ENCODE results near the gene SLC39A9.

SLC39A9 gene

DNA sequence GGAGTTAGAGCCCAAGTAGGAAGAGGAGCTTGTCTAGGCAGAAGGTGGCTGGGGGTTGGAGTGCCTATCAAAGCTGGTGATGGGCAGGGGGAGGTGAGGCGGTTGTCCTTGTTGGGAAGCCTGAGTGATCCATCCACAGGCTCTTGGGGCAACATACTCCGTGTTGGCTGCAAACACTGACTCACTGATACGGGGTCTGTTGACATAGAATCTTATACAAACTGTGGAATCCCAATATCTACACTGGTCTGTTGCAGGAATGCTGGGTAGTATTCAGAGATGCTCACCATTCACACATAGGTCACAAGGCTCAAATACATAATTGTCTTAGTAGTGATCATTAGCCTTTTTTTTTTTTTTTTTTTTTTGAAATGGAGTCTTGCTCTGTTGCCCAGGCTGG lies 26.3 kb upstream of the SLC39A9 start:
- no peak overlapping the region for H3K4me3 ChIP-seq (ENCODE audit: low read depth, low read length)
- peaks cover 17% of the 10 kb centered on the region for H3K36me3 ChIP-seq (replicated peaks)
- TF ChIP-seq, protein P1, sequence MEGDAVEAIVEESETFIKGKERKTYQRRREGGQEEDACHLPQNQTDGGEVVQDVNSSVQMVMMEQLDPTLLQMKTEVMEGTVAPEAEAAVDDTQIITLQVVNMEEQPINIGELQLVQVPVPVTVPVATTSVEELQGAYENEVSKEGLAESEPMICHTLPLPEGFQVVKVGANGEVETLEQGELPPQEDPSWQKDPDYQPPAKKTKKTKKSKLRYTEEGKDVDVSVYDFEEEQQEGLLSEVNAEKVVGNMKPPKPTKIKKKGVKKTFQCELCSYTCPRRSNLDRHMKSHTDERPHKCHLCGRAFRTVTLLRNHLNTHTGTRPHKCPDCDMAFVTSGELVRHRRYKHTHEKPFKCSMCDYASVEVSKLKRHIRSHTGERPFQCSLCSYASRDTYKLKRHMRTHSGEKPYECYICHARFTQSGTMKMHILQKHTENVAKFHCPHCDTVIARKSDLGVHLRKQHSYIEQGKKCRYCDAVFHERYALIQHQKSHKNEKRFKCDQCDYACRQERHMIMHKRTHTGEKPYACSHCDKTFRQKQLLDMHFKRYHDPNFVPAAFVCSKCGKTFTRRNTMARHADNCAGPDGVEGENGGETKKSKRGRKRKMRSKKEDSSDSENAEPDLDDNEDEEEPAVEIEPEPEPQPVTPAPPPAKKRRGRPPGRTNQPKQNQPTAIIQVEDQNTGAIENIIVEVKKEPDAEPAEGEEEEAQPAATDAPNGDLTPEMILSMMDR (IDR thresholded peaks at IDR 0.05; ENCODE audit: low read depth, low read length, missing control alignments): no peak
- no peak for DNase-seq
- no peak overlapping the region for H3K27ac ChIP-seq
- in situ Hi-C loops (cut with HindIII; ENCODE audit: low pct_ligation_motif_present, low sequenced_read_pairs): no loop called here
- H3K27me3 ChIP-seq (replicated peaks): no peaks in the 10 kb centered on the region

DNA sequence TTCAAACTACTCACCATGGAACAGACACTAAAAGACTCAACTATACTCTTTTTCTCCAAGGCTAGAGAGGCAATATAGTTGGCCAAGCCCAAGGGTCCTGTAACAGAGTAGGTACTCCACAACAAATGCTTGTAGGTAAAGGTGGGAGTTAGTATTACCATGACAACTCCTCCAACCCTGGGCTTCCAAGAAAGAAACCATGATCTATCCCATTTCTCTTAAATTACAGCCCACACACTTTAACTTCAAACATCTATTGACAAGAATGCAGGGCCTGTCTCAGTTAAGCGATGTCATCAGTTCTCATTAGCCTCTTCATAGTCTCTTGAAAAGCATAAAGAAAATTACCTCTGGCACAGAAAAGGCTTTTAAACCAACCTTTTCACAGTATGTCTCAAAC lies 25.4 kb upstream of the SLC39A9 start:
- DNase-seq: no peak
- Histone ChIP-seq H3K4me3 (ENCODE audit: low read depth, low read length) (no peak overlapping the region), H3K27ac (no peak overlapping the region), H3K27me3 (replicated peaks) (no peaks in the 10 kb centered on the region), H3K36me3 (replicated peaks) (peaks cover 17% of the 10 kb centered on the region)
- TF ChIP-seq, protein P1 (IDR thresholded peaks at IDR 0.05; ENCODE audit: low read depth, low read length, missing control alignments): no peak
- in situ Hi-C loops (cut with HindIII; ENCODE audit: low pct_ligation_motif_present, low sequenced_read_pairs): no loop called here

GRCh38 chr14:69374235-69374634 lies 24.3 kb upstream of the SLC39A9 start:
- no peak overlapping the region for H3K4me3 ChIP-seq (ENCODE audit: low read depth, low read length)
- H3K27me3 ChIP-seq (replicated peaks): no peaks in the 10 kb centered on the region
- in situ Hi-C loops (cut with HindIII; ENCODE audit: low pct_ligation_motif_present, low sequenced_read_pairs): no loop called here
- H3K27ac ChIP-seq: no peak overlapping the region
- peaks cover 17% of the 10 kb centered on the region for H3K36me3 ChIP-seq (replicated peaks)
- no peak for DNase-seq
- TF ChIP-seq, protein P1 (IDR thresholded peaks at IDR 0.05; ENCODE audit: low read depth, low read length, missing control alignments): no peak

DNA sequence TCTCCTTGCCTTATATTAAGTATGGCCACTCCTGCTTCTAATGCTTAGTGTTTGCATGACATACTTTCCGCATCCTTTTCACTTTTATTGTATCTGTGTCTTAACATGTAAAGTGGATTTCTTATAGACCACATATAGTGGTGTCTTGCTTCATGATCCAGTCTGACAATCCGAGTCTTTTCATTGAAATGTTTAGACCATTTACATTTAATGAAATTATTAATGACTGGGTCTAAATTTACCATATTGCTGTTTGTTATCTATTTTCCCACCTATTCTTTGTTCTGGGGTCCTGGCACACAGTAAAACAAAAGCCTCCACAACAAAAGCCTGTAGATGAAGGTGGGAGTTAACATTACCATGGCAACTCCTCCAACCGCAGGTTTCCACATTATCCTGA lies 23.3 kb upstream of the SLC39A9 start:
- Histone ChIP-seq H3K27ac (no peak overlapping the region), H3K27me3 (replicated peaks) (no peaks in the 10 kb centered on the region), H3K36me3 (replicated peaks) (peaks cover 17% of the 10 kb centered on the region), H3K4me3 (ENCODE audit: low read depth, low read length) (no peak overlapping the region)
- DNase-seq: no peak
- in situ Hi-C loops (cut with HindIII; ENCODE audit: low pct_ligation_motif_present, low sequenced_read_pairs): no loop called here
- TF ChIP-seq, protein P1 (IDR thresholded peaks at IDR 0.05; ENCODE audit: low read depth, low read length, missing control alignments): no peak

DNA sequence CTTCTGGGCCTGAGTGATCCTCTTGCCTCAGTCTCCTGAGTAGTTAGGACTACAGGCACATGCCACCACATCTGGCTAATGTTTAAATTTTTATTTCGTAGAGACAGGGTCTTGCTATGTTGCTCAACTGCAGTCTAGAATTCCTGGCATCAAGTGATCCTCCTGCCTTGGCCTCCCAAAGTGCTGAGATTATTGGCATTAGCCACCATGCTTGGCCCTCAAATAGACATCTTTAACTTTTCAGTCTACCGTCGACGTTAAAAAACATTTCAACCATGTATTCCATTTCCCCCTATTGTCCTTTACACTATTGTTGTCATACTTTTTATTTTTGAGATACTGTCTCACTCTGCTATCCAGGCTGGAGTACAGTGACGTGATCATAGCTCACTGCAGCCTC lies 22.8 kb upstream of the SLC39A9 start:
- no peak overlapping the region for H3K27ac ChIP-seq
- in situ Hi-C loops (cut with HindIII; ENCODE audit: low pct_ligation_motif_present, low sequenced_read_pairs): no loop called here
- H3K36me3 ChIP-seq (replicated peaks): peaks cover 20% of the 10 kb centered on the region

GRCh38 chr14:69376439-69376838 lies 22.1 kb upstream of the SLC39A9 start:
- H3K27ac ChIP-seq: no peak overlapping the region
- H3K4me3 ChIP-seq (ENCODE audit: low read depth, low read length): no peak overlapping the region
- H3K36me3 ChIP-seq (replicated peaks): peaks cover 22% of the 10 kb centered on the region
- no peaks in the 10 kb centered on the region for H3K27me3 ChIP-seq (replicated peaks)
- DNase-seq: no peak
- TF ChIP-seq, protein P1 (IDR thresholded peaks at IDR 0.05; ENCODE audit: low read depth, low read length, missing control alignments): no peak
- in situ Hi-C loops (cut with HindIII; ENCODE audit: low pct_ligation_motif_present, low sequenced_read_pairs): no loop called here

More for the DNA sequence above, 22.8 kb upstream of the SLC39A9 start:
- H3K27me3 ChIP-seq (replicated peaks): no peaks in the 10 kb centered on the region
- no peak overlapping the region for H3K4me3 ChIP-seq (ENCODE audit: low read depth, low read length)
- DNase-seq: no peak
- TF ChIP-seq, protein P1 (IDR thresholded peaks at IDR 0.05; ENCODE audit: low read depth, low read length, missing control alignments): no peak
